Smooth muscle cell (in vitro differentiated cells): ENCODE data around the gene DIP2C. TPM values are rescaled to one million over a fixed set of nuclear protein-coding genes. Genes with fewer than 3 reads are reported as not detected.

Experiments used
- DNase-seq: peaks from one replicate; lab custom pipeline; 2025; ENCODE audit not compliant: unreplicated experiment; lab: John Stamatoyannopoulos, UW
- H2AFZ ChIP-seq: fragments of 200-600 bp; sonication (generic); 2 replicates; pipeline ENCODE4 v1.6.0; 2016; ENCODE audit warnings: antibody characterized with exemption, low read depth, mild to moderate bottlenecking
- H3F3A ChIP-seq: fragments of 200-600 bp; sonication (generic); 2 replicates; pipeline ENCODE4 v1.6.0; 2017; ENCODE audit warnings: antibody characterized with exemption, low read depth
- H3K27ac ChIP-seq: fragments of 200-600 bp; sonication (generic); 2 replicates; pipeline ENCODE4 v1.5.1; 2016; ENCODE audit warnings: low read depth, mild to moderate bottlenecking
- H3K27me3 ChIP-seq: fragments of 200-600 bp; sonication (generic); 2 replicates; pipeline ENCODE4 v1.6.1; 2016; ENCODE audit warnings: low read depth, mild to moderate bottlenecking
- H3K36me3 ChIP-seq: fragments of 200-600 bp; sonication (generic); 2 replicates; pipeline ENCODE4 v1.5.1; 2016; ENCODE audit warnings: low read depth
- H3K4me1 ChIP-seq: fragments of 200-600 bp; sonication (generic); 2 replicates; pipeline ENCODE4 v1.5.1; 2016; ENCODE audit warnings: low read depth
- H3K4me2 ChIP-seq: fragments of 200-600 bp; sonication (generic); 2 replicates; pipeline ENCODE4 v1.6.0; 2016; ENCODE audit warnings: mild to moderate bottlenecking
- H3K4me3 ChIP-seq: fragments of 200-600 bp; sonication (generic); 2 replicates; pipeline ENCODE4 v1.5.1; 2016; ENCODE audit warnings: mild to moderate bottlenecking
- H3K79me2 ChIP-seq: fragments of 200-600 bp; sonication (generic); 2 replicates; pipeline ENCODE4 v1.6.0; 2016; ENCODE audit warnings: low read depth, mild to moderate bottlenecking
- H3K9ac ChIP-seq: fragments of 200-600 bp; sonication (generic); 2 replicates; pipeline ENCODE4 v1.6.0; 2016; ENCODE audit warnings: low read depth
- H3K9me3 ChIP-seq: fragments of 200-600 bp; sonication (generic); replicated peaks from 2 replicates; pipeline ENCODE4 v1.5.1; 2016; ENCODE audit warnings: low read depth
- H4K20me1 ChIP-seq: fragments of 200-600 bp; sonication (generic); 2 replicates; pipeline ENCODE4 v1.6.0; 2016; ENCODE audit warnings: low read depth
- CTCF ChIP-seq: fragments of 200-600 bp; sonication (generic); IDR thresholded peaks from 2 replicates; pipeline ENCODE4 v1.5.1; 2017; ENCODE audit warnings: borderline replicate concordance, mild to moderate bottlenecking, antibody characterized with exemption; ENCODE audit not compliant: insufficient read depth, poor library complexity, severe bottlenecking
- WGBS: methylation state at CpG from one replicate; pipeline ENCODE4 v1.1.7; 2016; ENCODE audit warnings: low lambda C conversion rate; 5-methylcytosine and 5-hydroxymethylcytosine counted together
- polyA plus RNA-seq: library from polyadenylated mRNA; unstranded; fragments of >200 nt; fragmentation: Nextera tagmentation; extraction: Ambion mirVana; gene quantifications from 2 replicates; pipeline ENCODE4 v1.2.1, GENCODE V29; 2016
- total RNA-seq: library from RNA; depleted of rRNA; stranded (reverse); fragments of >200 nt; gene quantifications from 2 replicates; pipeline ENCODE4 v1.2.3, GENCODE V29; 2014

Gene DIP2C
- total and polyA plus RNA-seq, 2 experiments from 2014 or later: 14.9 to 15.3 TPM

DNA sequence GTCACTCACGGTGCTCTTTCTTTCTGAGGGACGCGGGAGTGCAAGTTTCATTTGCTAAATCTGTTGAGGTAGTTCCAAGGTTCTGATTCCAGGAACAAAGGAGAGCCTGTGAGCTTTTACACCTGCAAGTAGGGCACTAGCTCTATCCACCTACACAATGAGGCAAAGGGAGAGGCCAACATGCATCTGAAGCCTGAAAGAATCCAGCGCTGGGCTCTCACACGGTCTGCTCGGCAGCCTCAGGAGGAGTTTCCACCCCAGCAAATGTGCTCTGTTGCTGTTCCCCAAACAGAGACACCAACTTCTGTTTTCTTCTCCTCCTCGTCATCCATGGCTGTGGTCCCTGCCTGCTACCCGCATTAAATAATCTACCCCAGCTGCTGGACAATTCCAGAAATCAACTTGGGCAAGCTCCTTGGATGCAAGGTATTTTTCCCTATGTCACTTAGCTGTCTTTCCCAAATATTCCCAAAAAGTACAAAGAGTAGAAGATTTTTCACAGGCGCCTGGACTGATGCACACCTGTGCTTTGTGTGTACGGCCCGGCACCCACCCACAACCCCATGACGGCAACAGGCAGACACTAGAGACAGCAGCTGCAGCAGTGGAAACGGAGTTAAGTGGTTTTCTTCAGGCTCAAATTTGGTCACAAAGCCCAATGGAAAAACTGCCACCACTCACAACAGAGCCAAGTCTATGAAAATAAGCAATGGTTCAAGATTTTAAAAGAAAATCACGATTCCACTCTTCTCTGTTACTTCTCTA lies 377.4 kb downstream of the DIP2C start:
- H3K27ac ChIP-seq: no peak overlapping the region
- no peak overlapping the region for H3K9ac ChIP-seq
- H3K9me3 ChIP-seq: no peaks in the 10 kb centered on the region
- no peak overlapping the region for H2AFZ ChIP-seq
- H3K4me1 ChIP-seq: no peaks in the 10 kb centered on the region
- H4K20me1 ChIP-seq: peaks cover 6% of the 10 kb centered on the region
- no peaks in the 10 kb centered on the region for H3K27me3 ChIP-seq
- H3K4me3 ChIP-seq: no peak overlapping the region
- no peaks in the 10 kb centered on the region for H3K79me2 ChIP-seq
- 97% methylated on average over 14 of the region's 14 CpGs for WGBS
- no peaks in the 10 kb centered on the region for H3F3A ChIP-seq
- no peak for TF ChIP-seq CTCF
- peaks cover 4% of the 10 kb centered on the region for H3K36me3 ChIP-seq
- no peak overlapping the region for H3K4me2 ChIP-seq
- DNase-seq: no peak

- Histone ChIP-seq H3K27ac (no peak overlapping the region), H3K9me3 (no peaks in the 10 kb centered on the region), H2AFZ (no peak overlapping the region), H3K36me3 (peaks cover 4% of the 10 kb centered on the region), H3K27me3 (no peaks in the 10 kb centered on the region), H3K9ac (no peak overlapping the region), H3K79me2 (no peaks in the 10 kb centered on the region), H3K4me3 (no peak overlapping the region), H3K4me1 (no peaks in the 10 kb centered on the region), H3K4me2 (no peak overlapping the region), H4K20me1 (no peaks in the 10 kb centered on the region), H3F3A (no peaks in the 10 kb centered on the region)
- no peak for DNase-seq
- WGBS: 92% methylated on average over 25 of the region's 25 CpGs
- TF ChIP-seq CTCF: no peak
These were observed 378.4 kb downstream of the DIP2C start for GRCh38 chr10:310976-311639.

DNA sequence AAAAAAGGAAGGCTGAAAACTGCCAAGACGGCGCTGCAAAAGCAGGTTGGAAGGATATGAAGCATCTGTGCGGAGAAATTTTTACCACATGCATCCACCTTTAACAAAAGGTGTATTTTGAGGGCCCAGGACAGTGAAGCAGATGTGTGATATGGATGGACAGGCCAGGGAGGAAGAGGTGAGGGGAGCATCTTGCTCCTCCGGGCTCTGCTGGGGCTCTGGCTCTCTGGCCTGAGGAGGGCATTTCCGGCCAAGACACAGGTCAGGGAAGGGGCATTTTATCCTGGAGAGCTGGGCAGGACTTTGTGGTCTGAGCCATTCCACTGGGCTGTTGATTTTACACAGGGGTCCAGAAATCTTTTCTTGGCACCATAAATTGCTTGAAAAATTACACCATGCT lies 379.1 kb downstream of the DIP2C start:
- Histone ChIP-seq H3K79me2 (no peaks in the 10 kb centered on the region), H3K9ac (no peak overlapping the region), H3K4me2 (no peak overlapping the region), H3K27me3 (no peaks in the 10 kb centered on the region), H3K4me1 (no peaks in the 10 kb centered on the region), H3K36me3 (peaks cover 4% of the 10 kb centered on the region), H3K4me3 (no peak overlapping the region), H3K9me3 (no peaks in the 10 kb centered on the region), H2AFZ (no peak overlapping the region), H3F3A (no peaks in the 10 kb centered on the region), H4K20me1 (no peaks in the 10 kb centered on the region), H3K27ac (no peak overlapping the region)
- DNase-seq: no peak
- WGBS: 98% methylated on average over 5 of the region's 5 CpGs
- TF ChIP-seq CTCF: no peak

- Histone ChIP-seq H2AFZ (no peak overlapping the region), H3K9me3 (no peaks in the 10 kb centered on the region), H3K4me3 (no peak overlapping the region), H3K27me3 (no peaks in the 10 kb centered on the region), H3K36me3 (peaks cover 4% of the 10 kb centered on the region), H3K27ac (no peak overlapping the region), H4K20me1 (peaks cover 9% of the 10 kb centered on the region), H3K9ac (no peak overlapping the region), H3K79me2 (no peaks in the 10 kb centered on the region), H3K4me2 (no peak overlapping the region), H3K4me1 (no peaks in the 10 kb centered on the region), H3F3A (no peaks in the 10 kb centered on the region)
- no peak for TF ChIP-seq CTCF
- no peak for DNase-seq
- WGBS: 92% methylated on average over 15 of the region's 15 CpGs
These were observed 380.8 kb downstream of the DIP2C start for GRCh38 chr10:308572-309085.
